Left lung (tissue), 10 donors: ENCODE data around the gene MINDY4B. TPM values are rescaled to one million over a fixed set of nuclear protein-coding genes. Genes with fewer than 3 reads are reported as not detected.

ENCODE experiments used
- ATAC-seq: fragments of 200-7000 bp; cut with Tn5 transposase; one replicate; pipeline ENCODE4 v1.9.1; 2020; ENCODE audit warnings: moderate library complexity
- DNase-seq, 4 donors: peaks; one replicate each; pipeline ENCODE4 v3.0.0-alpha.2; 2013 to 2020
- H3K27ac ChIP-seq, 2 donors: fragments of 200-600 bp; sonication (generic) in 1 of 2; one replicate each; pipeline versions ENCODE4 v1.5.0 to v1.8.0; 2020 to 2021
- H3K27me3 ChIP-seq, 2 donors: fragments of 200-600 bp; sonication (generic) in 1 of 2; one replicate each; pipeline versions ENCODE4 v1.5.0 to v1.8.0; 2020 to 2021
- H3K36me3 ChIP-seq, 2 donors: fragments of 200-600 bp; sonication (generic) in 1 of 2; one replicate each; pipeline versions ENCODE4 v1.5.0 to v1.8.0; 2020 to 2021
- H3K4me1 ChIP-seq, 2 donors: fragments of 200-600 bp; one replicate each; pipeline ENCODE4 v1.8.0; 2021
- H3K4me3 ChIP-seq, 2 donors: fragments of 200-600 bp; sonication (generic) in 1 of 2; one replicate each; pipeline versions ENCODE4 v1.5.0 to v1.8.0; 2020 to 2021; ENCODE audit warnings: mild to moderate bottlenecking in 1 of 2
- H3K9me3 ChIP-seq, 2 donors: fragments of 200-600 bp; sonication (generic) in 1 of 2; one replicate each; pipeline versions ENCODE4 v1.5.0 to v1.8.0; 2020 to 2021
- CTCF ChIP-seq, 2 donors: fragments of 200-600 bp; sonication (generic) in 1 of 2; IDR thresholded peaks; one replicate each; pipeline versions ENCODE4 v1.5.0 to v1.8.0; 2021; ENCODE audit warnings: antibody characterized with exemption in 2 of 2
- intact Hi-C, 2 donors: fragments of 100-400 bp; cut with DNase I; formaldehyde crosslinking; loops; one replicate each; pipeline versions ENCODE4 v1.11.2 to v1.14.2; 2022
- polyA plus RNA-seq, 6 donors: library from polyadenylated mRNA; unstranded; fragments of 120-200 nt; gene quantifications; one replicate each; pipeline ENCODE4 v1.2.1, GENCODE V29; 2013; ENCODE audit not compliant: insufficient read length in 6 of 6
- total RNA-seq, 2 donors: library from RNA; stranded (reverse); fragmentation: NEBNext Ultra II Directional; extraction: Animal tissue kit (Norgen Biotek cat#: 25700); gene quantifications; one replicate each; pipeline ENCODE4 v1.2.1, GENCODE V29; 2021
- donor health status: DM: no; HTN: yes; CAD: no.
- donor health status: DM: no; HTN: no; CAD: no.

The MINDY4B gene
- total and polyA plus RNA-seq, 8 donors, result not detected

- ATAC-seq, result no peak
- no peak for DNase-seq
- H3K27me3 ChIP-seq, result no peaks in the 10 kb centered on the region
- H3K36me3 ChIP-seq, result no peaks in the 10 kb centered on the region
- no peak overlapping the region for H3K4me3 ChIP-seq
- no peak for TF ChIP-seq CTCF (IDR thresholded peaks at IDR 0.05)
- intact Hi-C loops, result no loop called here
- peak overlapping the region in 1 of 2 donors; percentile 84 for H3K27ac ChIP-seq
- no peaks in the 10 kb centered on the region for H3K9me3 ChIP-seq
- H3K4me1 ChIP-seq, result peaks cover 0 to 18% of the 10 kb centered on the region in 2 donors
Observed at GRCh38 chr3:150890831-150891230, 14.4 kb downstream of the MINDY4B start.

GRCh38 chr3:150890295-150890694 is 14.9 kb downstream of the MINDY4B start:
- Histone ChIP-seq H3K36me3 (no peaks in the 10 kb centered on the region), H3K9me3 (no peaks in the 10 kb centered on the region), H3K27ac (peak overlapping the region in 1 of 2 donors; percentile 84), H3K4me3 (no peak overlapping the region), H3K27me3 (no peaks in the 10 kb centered on the region), H3K4me1 (peaks cover 0 to 18% of the 10 kb centered on the region in 2 donors)
- TF ChIP-seq CTCF (IDR thresholded peaks at IDR 0.05), result no peak
- intact Hi-C loops, result no loop called here
- DNase-seq (no peak), ATAC-seq (no peak)

- ATAC-seq (no peak), DNase-seq (no peak)
- intact Hi-C loops, result no loop called here
- Histone ChIP-seq H3K9me3 (no peaks in the 10 kb centered on the region), H3K36me3 (no peaks in the 10 kb centered on the region), H3K4me3 (no peak overlapping the region), H3K27ac (peak overlapping the region in 1 of 2 donors; percentile 84), H3K27me3 (no peaks in the 10 kb centered on the region), H3K4me1 (peaks cover 0 to 18% of the 10 kb centered on the region in 2 donors)
- no peak for TF ChIP-seq CTCF (IDR thresholded peaks at IDR 0.05)
Observed at GRCh38 chr3:150889106-150889505, 16.1 kb downstream of the MINDY4B start.

GRCh38 chr3:150887031-150887430 is 18.2 kb downstream of the MINDY4B start:
- Histone ChIP-seq H3K4me3 (no peak overlapping the region), H3K27me3 (no peaks in the 10 kb centered on the region), H3K27ac (no peak overlapping the region), H3K4me1 (peaks cover 0 to 18% of the 10 kb centered on the region in 2 donors), H3K9me3 (no peaks in the 10 kb centered on the region), H3K36me3 (no peaks in the 10 kb centered on the region)
- DNase-seq (no peak), ATAC-seq (no peak)
- intact Hi-C loops, result no loop called here
- no peak for TF ChIP-seq CTCF (IDR thresholded peaks at IDR 0.05)

- no peak for ATAC-seq
- intact Hi-C loops, result no loop called here
Observed at GRCh38 chr3:150885535-150885934, 19.7 kb downstream of the MINDY4B start.

More at GRCh38 chr3:150885535-150885934, 19.7 kb downstream of the MINDY4B start:
- Histone ChIP-seq H3K27me3 (no peaks in the 10 kb centered on the region), H3K36me3 (no peaks in the 10 kb centered on the region), H3K4me3 (no peak overlapping the region), H3K4me1 (peaks cover 0 to 14% of the 10 kb centered on the region in 2 donors), H3K27ac (no peak overlapping the region), H3K9me3 (no peaks in the 10 kb centered on the region)
- no peak for DNase-seq
- no peak for TF ChIP-seq CTCF (IDR thresholded peaks at IDR 0.05)
